Suppressor macrophage (primary cell): ENCODE data around the gene MPRIP.

Experiments used
- DNase-seq, 4 experiments: peaks; one replicate each; pipeline ENCODE4 v3.0.0-alpha.2; 2020 to 2022

MPRIP gene

DNA sequence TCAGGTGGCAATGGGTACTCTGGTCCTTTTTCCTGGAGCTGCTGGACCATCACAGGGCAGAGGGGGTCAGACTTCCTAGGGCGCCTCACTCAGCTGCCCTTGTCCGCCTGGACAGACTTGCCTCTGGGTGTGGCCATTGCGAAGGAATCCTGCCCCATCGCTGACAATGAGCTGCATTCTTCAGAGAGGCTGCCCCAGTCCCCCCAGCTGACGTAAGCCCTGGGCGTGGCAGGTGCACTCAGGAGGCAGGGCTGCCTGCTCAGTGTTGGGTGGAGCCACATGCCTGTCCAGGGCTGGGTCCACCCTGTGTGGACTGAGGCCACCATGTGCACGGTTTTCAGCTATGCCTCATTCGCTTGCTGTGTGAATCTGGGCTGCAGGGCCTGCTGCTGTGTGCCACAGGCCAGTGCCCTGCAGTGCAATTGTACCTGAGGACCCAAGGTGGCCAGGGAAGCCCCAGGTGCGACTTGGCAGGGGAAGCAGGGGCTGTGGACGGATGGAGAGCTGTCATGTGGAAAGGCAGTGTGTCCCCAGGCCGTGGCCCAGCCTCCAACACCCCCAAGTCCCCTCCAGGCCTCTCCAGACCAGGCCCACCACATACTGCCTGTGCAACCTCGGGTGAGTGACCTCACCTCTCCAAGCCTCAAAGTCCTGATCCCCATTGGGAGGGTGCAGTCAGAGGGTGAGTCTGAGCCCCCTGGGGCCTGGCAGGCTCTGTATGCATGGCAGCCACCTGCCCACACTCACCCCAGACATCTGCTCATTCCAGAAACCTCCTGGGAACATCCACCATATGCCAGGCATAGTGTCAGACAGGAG lies 14.0 kb upstream of the MPRIP start:
- no peak for DNase-seq

DNA sequence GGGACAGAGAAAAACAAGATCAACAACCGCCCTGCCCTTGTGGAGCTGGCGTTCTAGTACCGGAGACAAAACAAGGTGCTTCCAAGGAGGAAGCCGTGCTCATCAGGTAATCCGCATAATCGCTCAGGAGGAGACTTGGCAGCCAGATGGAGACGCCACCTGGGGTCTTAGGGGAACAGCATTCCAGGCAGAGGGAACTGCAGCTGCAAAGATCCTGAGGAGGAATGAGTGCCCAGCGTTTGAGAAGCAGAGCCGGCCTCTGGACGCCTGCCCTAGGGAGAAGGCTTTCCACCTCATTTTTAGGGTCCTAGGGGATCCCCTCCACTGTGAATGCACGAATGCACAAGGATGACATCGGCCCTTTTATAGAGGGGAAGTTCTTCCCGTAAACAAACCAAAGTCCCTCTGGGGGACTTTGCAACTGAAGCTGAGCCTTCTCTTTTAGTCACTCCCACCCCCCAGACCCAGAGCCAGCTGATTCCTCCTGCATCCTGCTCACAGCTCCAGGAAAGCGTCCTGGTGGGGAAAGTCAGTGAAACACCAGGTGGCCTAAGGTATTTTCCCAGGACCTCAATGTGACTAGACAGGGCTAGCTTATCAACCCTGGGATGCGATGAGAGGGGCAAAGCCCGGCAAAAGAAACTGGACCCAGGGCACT lies 13.2 kb upstream of the MPRIP start:
- no peak for DNase-seq

DNA sequence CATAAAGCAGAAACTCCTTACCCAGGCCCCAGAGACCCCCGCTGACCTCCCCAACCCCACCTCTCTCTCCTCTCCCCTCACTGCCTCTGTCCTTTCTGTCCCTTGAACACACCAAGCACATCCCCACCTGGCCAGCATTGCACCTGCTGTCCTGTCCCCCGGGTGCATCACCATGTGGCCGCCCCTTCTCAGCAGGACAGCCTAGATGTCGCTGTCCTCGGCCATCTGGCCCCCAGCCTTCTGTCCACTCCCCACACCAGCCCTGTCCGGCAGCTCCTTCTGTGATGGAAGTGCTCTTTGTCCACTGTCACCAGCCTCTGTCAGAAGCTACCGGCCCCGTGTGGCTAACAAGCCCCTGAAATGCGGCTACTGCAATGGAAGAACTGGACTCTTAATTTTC lies 12.3 kb upstream of the MPRIP start:
- no peak for DNase-seq

DNA sequence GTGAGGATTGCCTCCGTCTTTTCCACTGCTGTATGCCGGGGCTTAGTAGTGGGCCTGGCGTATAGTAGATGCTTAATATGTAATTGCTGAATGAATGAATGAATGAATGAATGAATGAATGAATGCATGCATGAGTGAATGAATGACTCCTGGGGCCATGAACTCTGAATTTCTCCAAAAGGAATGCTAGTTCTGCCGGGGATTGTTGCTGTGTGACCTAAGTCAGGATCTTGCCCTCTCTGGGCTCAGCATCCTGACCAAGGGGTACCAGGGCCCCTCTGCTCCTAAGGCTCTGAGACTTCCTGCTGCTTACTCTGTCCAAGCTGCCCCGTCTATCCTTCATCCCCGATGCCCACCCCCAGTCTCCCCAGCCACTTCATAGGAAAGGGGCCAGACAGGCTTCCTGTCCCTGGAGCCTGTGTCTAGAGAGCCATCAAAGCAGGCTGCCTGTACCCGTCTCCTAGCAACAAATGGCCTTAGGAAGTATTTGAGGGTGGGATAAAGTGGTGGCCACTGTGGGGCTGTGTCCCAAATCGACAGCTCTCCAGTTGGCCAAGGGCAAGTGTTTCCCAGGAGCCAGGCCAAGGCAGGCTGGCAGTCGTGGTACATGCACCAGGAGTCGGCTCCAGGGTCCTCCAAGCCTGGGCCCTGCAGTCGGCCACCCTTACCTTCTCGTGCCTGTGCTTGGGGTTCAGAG lies 11.6 kb upstream of the MPRIP start:
- no peak for DNase-seq

DNA sequence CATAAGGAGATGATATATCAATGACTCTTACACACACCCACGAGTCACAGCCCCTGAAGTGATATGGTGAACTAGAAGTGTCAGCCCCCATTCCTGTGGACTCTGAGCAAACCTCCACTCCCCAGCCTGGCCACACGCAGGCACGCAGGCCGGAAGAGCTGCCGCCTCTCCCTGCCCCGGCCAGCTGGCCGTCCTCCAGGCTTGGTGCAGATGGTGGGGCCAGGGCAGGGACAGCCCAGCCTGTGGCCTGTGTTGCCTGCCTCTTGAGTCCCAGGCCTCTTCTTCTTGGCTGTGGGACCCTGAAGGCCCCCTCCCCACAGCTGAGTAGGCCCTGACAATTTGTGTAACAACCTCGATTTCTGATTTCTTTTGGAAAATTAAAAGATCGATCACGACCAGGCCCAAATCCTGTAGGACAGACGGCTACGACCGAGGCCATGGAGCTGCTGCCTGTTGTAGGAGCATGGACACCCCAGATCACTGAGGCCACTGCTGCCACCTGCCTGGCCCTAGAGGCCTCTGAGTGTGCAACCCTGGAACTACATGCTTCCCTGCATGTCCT lies 10.0 kb upstream of the MPRIP start:
- no peak for DNase-seq

DNA sequence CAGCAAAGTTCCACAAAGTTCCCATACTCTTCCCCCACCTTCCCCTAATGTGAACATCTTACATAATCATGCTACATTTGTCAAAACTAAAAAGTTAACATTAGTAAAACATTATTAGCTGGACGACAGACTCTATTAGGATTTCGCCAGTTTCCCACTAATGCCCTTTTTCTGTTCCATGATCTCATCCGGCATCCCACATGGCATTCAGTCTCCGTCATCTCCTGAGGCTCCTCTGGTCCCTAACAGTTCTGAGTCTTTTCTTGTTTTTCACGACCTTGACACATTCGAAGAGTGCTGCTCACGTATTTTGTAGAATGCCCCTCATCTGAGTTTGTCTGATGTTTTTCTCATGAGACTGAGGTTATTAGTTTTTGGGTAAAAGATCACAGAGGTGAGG lies 8.8 kb upstream of the MPRIP start:
- DNase-seq = no peak

DNA sequence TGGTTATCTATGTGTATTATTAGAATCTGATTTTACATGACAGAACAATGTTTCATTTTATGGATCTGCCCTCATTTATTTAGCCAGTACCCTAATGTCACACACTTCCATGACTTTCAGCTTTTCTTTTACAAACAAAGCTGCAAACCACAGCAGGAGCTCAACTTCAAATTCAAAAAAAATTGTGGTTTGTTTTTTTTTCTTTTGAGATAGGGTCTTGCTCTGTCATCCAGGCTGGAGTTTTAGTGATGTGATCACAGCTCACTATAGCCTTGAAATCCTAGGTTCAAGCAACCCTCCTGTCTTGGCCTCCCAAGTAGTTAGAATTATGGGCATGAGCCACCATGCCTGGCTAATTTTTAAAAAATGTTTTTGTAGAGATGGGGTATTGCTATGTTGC lies 8.2 kb upstream of the MPRIP start:
- no peak for DNase-seq

DNA sequence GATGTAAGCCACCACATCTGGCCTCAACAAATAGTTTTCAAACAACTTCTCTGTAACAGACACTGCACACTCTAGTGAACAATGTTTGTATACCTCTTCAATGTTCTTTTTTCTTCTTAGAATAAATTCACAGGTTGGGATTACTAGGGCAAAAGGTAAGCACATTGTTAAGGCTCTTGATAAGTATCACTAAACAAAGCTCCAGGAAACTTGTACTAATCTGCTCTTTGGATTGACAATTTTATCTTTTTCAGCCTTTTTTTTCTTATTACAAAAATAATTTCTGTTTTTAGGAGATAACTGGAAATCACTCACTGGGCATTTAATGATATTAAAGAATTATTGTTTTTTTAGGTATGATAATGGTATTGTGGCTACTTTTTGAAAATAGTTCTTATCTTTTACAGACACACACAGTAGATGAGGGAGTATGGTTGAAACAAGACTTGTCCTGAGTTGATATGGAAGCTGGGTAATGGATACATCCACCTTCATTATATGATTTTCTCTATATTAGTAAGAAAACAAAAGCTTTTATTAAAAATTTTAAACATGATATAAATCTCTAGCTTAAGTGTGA lies 7.7 kb upstream of the MPRIP start:
- no peak for DNase-seq

DNA sequence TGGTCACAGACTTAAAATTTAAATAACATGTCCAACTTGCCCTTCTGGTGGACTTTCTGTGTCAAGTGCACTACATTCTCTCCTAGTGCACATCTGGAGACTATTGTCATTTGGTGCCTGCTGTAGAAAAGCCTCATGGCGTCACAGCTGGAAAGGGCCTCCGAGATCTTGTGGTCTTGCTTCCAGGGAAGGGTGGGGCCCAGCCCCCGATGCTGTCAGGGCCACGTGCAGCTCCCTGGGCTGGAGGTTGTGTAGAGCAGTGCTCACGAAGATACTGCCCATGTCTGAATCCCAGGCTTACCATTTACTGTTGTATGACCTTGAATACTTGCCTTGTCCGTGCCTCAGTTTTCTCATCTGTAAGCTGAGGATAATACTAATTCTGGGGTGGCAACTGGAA lies 6.8 kb upstream of the MPRIP start:
- DNase-seq = no peak

DNA sequence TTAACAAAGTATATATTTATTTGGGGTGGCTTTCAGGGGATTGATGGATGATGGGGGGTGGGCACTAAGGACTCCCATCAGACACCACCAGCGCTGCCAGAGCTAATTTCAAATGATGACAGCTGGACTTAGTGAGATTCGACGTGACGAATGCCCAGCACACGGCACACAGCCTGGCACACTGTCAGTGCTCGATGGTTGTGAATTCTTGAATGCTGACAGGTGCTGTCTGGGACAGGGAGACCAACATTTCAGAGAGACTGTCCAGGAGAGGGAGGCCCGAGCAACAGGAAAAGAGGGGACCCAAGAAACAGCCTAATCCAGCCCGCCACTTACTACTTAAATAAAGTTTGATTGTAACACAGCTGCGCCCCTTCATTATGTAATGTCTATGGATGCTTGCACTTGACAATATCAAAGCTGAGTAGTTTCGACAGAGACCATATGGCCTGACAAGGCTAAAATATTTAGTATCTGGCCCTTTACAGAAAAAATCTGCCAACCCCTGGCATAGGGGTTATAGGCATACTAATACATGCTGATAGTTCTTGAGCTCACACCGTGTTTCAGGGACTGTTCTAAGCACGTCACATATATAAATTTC lies 6.2 kb upstream of the MPRIP start:
- DNase-seq = no peak

DNA sequence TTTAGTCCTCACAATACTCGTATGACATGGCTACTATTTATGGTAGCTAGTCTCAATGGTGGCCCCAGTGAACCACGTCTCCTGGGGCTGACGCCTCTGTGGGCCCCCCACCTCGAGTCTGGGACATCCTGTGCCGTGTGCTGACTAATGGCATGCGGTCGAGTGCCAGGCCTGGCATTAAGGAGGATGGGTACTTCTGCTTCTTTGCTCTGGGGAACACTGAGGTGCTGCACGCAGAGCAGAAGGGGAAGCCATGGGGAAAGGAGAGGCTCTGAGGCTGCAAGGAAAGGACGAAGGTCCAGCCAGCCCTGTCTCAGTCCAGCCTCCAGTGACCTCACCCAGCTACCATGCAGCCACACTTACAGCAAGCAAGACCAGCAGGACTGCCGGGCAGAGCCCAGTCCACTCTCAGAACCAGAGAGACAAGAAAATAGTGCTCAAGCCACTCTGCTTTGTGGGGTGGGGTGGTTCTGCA lies 5.7 kb upstream of the MPRIP start:
- peak; percentile 80 to 92 (median 86) for DNase-seq

DNA sequence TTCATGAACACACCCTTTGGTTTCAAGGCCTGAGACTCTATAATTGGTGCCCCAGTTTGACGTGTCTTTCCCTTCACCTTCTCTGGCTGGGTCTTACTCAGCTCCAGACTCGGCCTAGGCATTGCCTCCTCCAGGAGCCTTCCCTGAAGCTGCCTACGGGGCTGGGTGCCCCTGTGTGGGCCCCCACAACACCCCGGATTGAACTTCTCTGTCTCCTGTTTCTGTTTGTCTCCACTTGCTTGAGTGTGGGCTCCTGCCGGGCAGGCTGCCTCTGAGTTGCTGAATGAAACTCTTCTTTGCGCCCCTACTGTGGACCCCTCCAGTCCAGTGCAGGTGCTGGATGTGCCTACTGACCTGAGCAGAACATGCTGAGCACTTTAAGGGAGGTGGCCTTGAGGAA lies 2.3 kb upstream of the MPRIP start:
- DNase-seq = no peak

DNA sequence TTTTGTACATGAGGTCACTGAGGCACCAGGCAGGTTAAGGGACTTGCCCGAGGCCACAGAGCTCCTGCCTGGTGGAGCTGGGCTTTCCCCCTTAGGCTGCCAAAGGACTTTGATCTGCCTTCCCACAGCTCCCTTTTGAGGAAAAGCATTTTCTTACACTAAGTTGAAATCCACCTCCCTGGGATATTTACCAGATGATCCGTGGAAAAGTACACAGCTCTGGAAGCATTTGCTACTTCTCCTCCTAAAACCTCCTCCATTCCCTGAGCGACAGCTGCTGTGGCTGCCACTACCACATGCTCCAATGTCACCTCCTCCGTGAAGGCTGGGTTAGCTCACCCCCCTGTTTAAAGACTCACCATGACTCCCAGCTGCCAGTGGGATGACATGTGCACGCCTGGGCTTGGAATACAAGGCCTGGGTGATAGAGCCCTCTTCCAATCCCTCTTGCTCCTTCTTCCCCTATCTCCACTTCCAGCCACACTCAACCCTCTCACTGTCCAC lies 1.2 kb upstream of the MPRIP start:
- DNase-seq = no peak

DNA sequence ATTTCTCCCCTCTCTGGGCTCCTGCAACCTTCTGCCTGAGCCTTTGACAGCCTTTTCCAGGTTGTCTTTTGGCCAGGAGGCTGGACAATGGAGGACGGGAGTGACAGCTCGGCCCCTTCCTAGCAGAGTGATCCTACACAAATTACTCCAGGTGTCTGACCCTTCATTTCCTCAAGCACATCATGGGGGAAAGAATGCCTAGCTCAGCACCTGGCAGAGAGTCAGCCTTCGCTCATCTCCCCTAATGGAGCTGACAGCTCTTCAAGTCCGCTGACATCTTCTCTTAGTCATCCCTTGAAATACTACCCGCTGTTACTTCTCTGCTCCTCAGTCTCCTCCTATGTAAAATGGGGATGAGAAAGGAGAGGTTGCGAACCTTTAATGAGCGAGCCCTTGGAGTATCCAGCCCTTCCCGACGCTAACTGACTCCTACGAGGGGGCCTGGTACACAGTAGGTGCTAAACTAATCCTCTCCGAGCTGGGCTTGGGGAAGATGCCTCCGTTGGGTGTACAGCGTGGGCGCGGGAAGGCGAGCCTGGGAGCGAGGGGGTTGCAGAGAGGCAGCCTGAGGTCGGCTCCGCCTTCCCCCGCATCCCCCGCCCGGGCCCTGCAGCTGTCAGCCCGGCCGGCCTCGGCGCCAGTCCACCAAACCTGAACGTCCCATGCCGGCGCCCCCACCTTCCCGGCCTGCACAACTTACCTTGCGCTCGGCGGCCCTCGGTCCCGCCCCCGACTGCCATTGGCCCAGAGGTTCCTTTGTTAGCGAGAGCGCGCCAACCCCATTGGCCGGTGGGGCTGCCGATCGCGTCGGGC lies 480 bp upstream of the MPRIP start:
- peak; percentile 94 to 98 (median 95) for DNase-seq

DNA sequence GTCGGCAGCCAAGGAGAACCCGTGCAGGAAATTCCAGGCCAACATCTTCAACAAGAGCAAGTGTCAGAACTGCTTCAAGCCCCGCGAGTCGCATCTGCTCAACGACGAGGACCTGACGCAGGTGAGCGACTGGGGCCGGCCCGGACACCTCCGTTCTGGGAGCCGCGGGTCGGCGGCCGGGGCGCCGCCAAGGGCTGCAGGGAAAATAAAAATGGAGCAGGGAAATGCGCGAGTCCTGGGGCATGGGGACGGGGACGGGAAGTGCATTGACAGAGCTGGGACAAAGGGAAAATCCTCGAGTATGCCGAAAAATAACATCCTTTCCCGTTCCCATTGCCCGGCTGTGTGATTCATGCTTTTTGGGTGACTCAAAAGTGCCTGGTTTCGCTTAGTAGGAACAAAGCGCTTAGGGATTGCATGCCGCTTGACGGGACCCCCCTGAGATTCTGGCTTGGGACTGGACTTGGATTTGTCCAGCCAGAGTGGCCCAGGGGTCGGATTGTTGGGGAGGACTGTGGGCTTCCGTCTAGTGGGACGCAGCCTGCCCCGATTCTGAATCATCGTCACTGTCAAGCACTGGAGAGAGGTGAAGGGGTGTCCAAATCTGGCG lies 699 bp downstream of the MPRIP start:
- peak; percentile 22 to 51 (median 42) for DNase-seq

DNA sequence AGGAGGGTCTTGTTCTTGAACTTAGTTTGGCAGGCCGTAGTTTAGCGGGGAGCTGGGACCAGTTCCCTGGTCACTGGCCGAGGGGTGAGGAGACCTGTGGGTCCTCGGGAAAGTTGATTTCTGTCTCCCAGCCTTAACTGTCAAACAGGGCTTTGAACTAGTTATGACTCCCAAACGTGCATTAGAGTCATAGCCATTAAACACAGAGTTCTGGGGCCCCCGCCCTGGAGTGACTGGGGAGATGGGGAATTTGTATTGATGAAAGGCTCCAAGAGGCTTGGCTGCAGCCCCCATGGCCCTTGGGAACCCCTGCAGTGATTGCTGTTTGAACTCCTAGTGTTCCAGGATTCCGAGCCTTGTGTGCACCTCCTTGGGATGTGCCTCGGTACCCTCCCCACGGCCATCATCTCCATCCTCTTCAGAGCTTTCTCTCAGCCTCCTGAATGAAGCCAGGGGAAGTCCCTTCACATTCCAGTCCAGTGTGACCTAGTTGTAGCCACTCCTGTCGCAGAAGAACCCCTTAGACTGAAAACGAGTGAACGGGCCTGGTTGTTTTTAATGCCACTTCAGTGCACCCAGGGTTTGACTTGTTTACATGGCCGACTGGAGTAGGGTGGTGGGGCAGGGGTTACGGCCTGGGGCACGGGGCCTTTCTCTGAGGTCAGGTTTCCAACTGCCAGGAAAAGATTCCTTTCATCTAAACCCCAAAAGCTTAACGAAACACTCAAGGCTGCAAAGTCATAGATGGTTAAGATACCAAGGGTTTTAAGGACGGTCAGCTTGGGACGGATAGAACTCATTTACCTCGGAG lies 1.4 kb downstream of the MPRIP start:
- no peak for DNase-seq

DNA sequence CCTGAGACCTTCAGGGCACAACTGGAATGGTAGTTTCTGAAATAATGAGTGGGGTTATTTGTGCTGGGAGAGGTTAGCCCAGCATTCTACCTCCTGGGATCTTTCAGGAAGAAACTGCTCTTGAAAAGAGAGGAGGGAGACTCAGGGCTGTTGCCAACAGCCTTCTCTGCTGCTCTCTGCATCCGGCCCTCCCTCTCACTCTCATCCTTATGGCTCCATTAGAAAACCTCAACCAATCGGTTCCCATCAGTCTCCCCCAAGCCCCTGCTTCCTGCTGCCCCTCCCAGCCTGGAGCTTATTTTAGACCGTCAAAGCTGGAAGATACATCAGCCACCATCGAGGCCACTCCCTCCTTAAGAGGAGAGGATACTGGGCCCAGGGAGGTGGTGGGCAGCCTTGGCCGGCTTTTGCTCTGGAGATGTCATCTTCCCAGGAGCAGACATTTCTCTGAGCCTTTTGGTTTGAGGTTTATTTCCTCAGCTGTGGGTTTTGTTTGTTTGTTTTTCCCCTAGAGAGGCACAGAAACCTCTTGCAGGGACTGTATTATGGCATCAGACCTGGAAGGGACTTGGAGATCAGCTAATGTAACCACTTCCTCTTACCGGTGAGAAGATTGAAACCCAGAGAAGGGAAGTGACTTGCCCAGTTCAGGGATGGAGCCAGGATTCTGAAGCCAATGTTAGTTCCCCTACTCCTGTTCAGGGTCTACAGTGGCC lies 2.7 kb downstream of the MPRIP start:
- DNase-seq = peak; percentile 65 to 90 (median 77)

DNA sequence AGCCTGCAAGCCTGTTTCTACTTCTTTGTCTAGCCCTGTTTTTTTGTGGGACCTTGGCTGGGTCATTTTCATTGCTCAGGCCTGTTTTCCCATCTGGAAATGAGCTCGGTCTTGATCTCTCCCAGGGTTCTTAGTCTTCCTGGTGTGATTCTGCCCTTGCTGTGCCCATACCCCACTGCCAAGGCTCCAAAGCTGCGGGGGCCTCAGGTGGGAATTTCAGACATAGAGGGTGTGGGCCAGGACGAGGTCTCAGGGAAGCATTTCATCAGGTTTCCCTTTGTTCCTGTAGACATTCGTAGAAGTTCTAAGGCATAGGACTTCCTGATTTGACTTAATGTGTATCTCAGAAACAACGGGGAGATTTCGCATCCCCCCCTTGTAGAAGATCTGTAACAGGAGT lies 5.8 kb downstream of the MPRIP start:
- DNase-seq = no peak
